AG04450 (cell line): ENCODE measurements around the gene SLC1A4. TPM values are rescaled to one million over a fixed set of nuclear protein-coding genes. Genes with fewer than 3 reads are reported as not detected.
A peak's percentile ranks its signal among the peaks of the same experiment; 100 is the strongest.

Source experiments
- CTCF ChIA-PET: fragments of 300-600, 350-600 bp; formaldehyde crosslinking; extraction: SDS; loops from one replicate; lab custom pipeline; 2022; ENCODE audit warnings: antibody characterized with exemption, inconsistent platforms; lab: Charles Lee
- POLR2A ChIA-PET: fragments of 350-600 bp; formaldehyde crosslinking; extraction: SDS; loops from one replicate; lab custom pipeline; 2021; ENCODE audit warnings: antibody characterized with exemption, inconsistent platforms; lab: Yijun Ruan, JAX
- DNase-seq: peaks from one replicate; pipeline ENCODE4 v3.0.0-alpha.2; 2011; ENCODE audit warnings: low read depth, low spot score
- H3K27ac ChIP-seq: one replicate; pipeline ENCODE4 v1.5.1; 2012; ENCODE audit warnings: low read depth, low read length, control low read depth
- H3K27me3 ChIP-seq: one replicate; pipeline ENCODE4 v1.6.0; 2012; ENCODE audit warnings: low read length; ENCODE audit not compliant: control insufficient read depth, insufficient read depth
- H3K4me3 ChIP-seq: 2 replicates; pipeline ENCODE4 v1.5.1; 2011; ENCODE audit warnings: mild to moderate bottlenecking, low read depth, low read length, control low read depth
- H3K9me3 ChIP-seq: 2 replicates; pipeline ENCODE4 v1.5.1; 2012; ENCODE audit warnings: low read length; ENCODE audit not compliant: control insufficient read depth, insufficient read depth
- CTCF ChIP-seq: IDR thresholded peaks from 2 replicates; pipeline ENCODE4 v1.5.1; 2011; ENCODE audit warnings: low read depth, low read length, control low read depth, inconsistent platforms
- polyA plus RNA-seq: library from polyadenylated mRNA; depleted of rRNA; stranded (reverse); fragments of >200 nt; gene quantifications from 2 replicates; pipeline ENCODE4 v1.2.3, GENCODE V29; 2011

The SLC1A4 gene
- polyA plus RNA-seq, 1 experiment: 24.8 TPM

GRCh38 chr2:65039640-65040039 is 50.4 kb downstream of the SLC1A4 start:
- peaks cover 13% of the 10 kb centered on the region for H3K9me3 ChIP-seq
- TF ChIP-seq CTCF: no peak
- H3K27ac ChIP-seq: no peak overlapping the region
- DNase-seq: no peak
- H3K27me3 ChIP-seq: peaks cover 5% of the 10 kb centered on the region
- ChIA-PET CTCF (interaction anchor here (0.7 to 6.9 kb wide), 4 partner anchors 9 to 123 kb away, joined by 3 to 85 read pairs (median 6); partner anchors contain the start of gene CEP68), POLR2A (no interaction called here)
- H3K4me3 ChIP-seq: no peak overlapping the region

- peak; percentile 95 for TF ChIP-seq CTCF
- peak; percentile 62 for DNase-seq
- peak overlapping the region; percentile 27; the same call in 1 of the 2 replicates for H3K4me3 ChIP-seq
- H3K9me3 ChIP-seq: peaks cover 13% of the 10 kb centered on the region
- peaks cover 5% of the 10 kb centered on the region for H3K27me3 ChIP-seq
- POLR2A ChIA-PET: interaction anchor here (1.0 kb wide), 1 partner anchor 53 kb away, joined by 4 read pairs; no protein-coding TSS in a partner anchor
- CTCF ChIA-PET: interaction anchor here (0.7 to 6.9 kb wide), 11 partner anchors 8 to 525 kb away, joined by 3 to 85 read pairs (median 4); partner anchors contain the start of gene CEP68
- H3K27ac ChIP-seq: no peak overlapping the region
Measured at GRCh38 chr2:65040400-65041261, 51.4 kb downstream of the SLC1A4 start.

- CTCF ChIA-PET: interaction anchor here (0.9 to 6.9 kb wide), 4 partner anchors 17 to 144 kb away, joined by 3 to 85 read pairs (median 4); no protein-coding TSS in a partner anchor
- POLR2A ChIA-PET: interaction anchor here (0.6 kb wide), 1 partner anchor 531 kb away, joined by 6 read pairs; no protein-coding TSS in a partner anchor
Measured at GRCh38 chr2:65043001-65043400, 53.8 kb downstream of the SLC1A4 start.

GRCh38 chr2:65044097-65044735 is 55.0 kb downstream of the SLC1A4 start:
- TF ChIP-seq CTCF: no peak
- ChIA-PET POLR2A (no interaction called here), CTCF (interaction anchor here (0.6 to 6.9 kb wide), 2 partner anchors 127 to 400 kb away, joined by 5 to 85 read pairs; no protein-coding TSS in a partner anchor)
- Histone ChIP-seq H3K9me3 (peaks cover 16% of the 10 kb centered on the region), H3K4me3 (no peak overlapping the region), H3K27ac (no peak overlapping the region), H3K27me3 (peaks cover 7% of the 10 kb centered on the region)
- DNase-seq: no peak

More at GRCh38 chr2:65043001-65043400, 53.8 kb downstream of the SLC1A4 start:
- no peak for TF ChIP-seq CTCF
- peaks cover 5% of the 10 kb centered on the region for H3K27me3 ChIP-seq
- H3K9me3 ChIP-seq: peaks cover 15% of the 10 kb centered on the region
- no peak overlapping the region for H3K27ac ChIP-seq
- H3K4me3 ChIP-seq: no peak overlapping the region
- DNase-seq: no peak
